Gastrocnemius medialis (tissue), 4 donors: ENCODE results near the gene AQP12A.
"Not testable (repeated sequence)": the region's sequence is repeated elsewhere in the genome, so short reads cannot be mapped to it uniquely, and the experiment has no call there.

ENCODE experiments used
- POLR2A ChIP-seq, 2 donors: fragments of 450-650 bp; IDR thresholded peaks; one replicate each; pipeline ENCODE4 v1.6.1; 2017; ENCODE audit warnings: antibody characterized with exemption in 2 of 2, mild to moderate bottlenecking in 2 of 2, moderate library complexity in 2 of 2
- TF ChIP-seq, protein P1 (sequence below), 5 experiments: fragments of 450-650 bp in 3 of 5; fragments of 200-600 bp in 2 of 5; sonication (generic) in 2 of 5; IDR thresholded peaks in 4 of 5; conservative IDR thresholded peaks in 1 of 5; 1 replicate in 4 of 5; 2 replicates in 1 of 5; pipeline ENCODE4 v1.5.1; 2016 to 2019; ENCODE audit warnings: antibody characterized with exemption in 5 of 5, mild to moderate bottlenecking in 3 of 5, moderate library complexity in 3 of 5

GRCh38 chr2:240683329-240683979 lies 8.2 kb upstream of the AQP12A start:
- TF ChIP-seq, protein P1, sequence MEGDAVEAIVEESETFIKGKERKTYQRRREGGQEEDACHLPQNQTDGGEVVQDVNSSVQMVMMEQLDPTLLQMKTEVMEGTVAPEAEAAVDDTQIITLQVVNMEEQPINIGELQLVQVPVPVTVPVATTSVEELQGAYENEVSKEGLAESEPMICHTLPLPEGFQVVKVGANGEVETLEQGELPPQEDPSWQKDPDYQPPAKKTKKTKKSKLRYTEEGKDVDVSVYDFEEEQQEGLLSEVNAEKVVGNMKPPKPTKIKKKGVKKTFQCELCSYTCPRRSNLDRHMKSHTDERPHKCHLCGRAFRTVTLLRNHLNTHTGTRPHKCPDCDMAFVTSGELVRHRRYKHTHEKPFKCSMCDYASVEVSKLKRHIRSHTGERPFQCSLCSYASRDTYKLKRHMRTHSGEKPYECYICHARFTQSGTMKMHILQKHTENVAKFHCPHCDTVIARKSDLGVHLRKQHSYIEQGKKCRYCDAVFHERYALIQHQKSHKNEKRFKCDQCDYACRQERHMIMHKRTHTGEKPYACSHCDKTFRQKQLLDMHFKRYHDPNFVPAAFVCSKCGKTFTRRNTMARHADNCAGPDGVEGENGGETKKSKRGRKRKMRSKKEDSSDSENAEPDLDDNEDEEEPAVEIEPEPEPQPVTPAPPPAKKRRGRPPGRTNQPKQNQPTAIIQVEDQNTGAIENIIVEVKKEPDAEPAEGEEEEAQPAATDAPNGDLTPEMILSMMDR (IDR thresholded peaks at IDR 0.05 in 4 of 5, conservative IDR thresholded peaks at IDR 0.05 in 1 of 5): not testable (repeated sequence)
- not testable (repeated sequence) for TF ChIP-seq POLR2A (IDR thresholded peaks at IDR 0.05)
